A549 (cell line): ENCODE data around the gene ADAMTS2.

Experiments
- MAZ ChIP-seq: fragments of 150-350 bp; IDR thresholded peaks from 2 replicates; pipeline ENCODE4 v1.6.1; 2014; ENCODE audit warnings: antibody characterized with exemption, low read depth, low read length, borderline replicate concordance
- POLR2A ChIP-seq: IDR thresholded peaks from 2 replicates; pipeline ENCODE4 v1.6.1; 2012; ENCODE audit warnings: mild to moderate bottlenecking, low read length
- TF ChIP-seq, protein P1 (sequence below): fragments of >200 bp; sonication (Bioruptor Twin); formaldehyde crosslinking; IDR thresholded peaks from 3 replicates; pipeline ENCODE4 v1.5.1; 2016
- TF ChIP-seq, protein P2 (sequence below): IDR thresholded peaks from 2 replicates; pipeline ENCODE4 v1.6.1; 2012

GRCh38 chr5:179241175-179241574 is 104.1 kb downstream of the ADAMTS2 start:
- TF ChIP-seq POLR2A (no peak), MAZ (no peak)
- TF ChIP-seq, protein P1, sequence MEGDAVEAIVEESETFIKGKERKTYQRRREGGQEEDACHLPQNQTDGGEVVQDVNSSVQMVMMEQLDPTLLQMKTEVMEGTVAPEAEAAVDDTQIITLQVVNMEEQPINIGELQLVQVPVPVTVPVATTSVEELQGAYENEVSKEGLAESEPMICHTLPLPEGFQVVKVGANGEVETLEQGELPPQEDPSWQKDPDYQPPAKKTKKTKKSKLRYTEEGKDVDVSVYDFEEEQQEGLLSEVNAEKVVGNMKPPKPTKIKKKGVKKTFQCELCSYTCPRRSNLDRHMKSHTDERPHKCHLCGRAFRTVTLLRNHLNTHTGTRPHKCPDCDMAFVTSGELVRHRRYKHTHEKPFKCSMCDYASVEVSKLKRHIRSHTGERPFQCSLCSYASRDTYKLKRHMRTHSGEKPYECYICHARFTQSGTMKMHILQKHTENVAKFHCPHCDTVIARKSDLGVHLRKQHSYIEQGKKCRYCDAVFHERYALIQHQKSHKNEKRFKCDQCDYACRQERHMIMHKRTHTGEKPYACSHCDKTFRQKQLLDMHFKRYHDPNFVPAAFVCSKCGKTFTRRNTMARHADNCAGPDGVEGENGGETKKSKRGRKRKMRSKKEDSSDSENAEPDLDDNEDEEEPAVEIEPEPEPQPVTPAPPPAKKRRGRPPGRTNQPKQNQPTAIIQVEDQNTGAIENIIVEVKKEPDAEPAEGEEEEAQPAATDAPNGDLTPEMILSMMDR, result no peak
- TF ChIP-seq, protein P2, sequence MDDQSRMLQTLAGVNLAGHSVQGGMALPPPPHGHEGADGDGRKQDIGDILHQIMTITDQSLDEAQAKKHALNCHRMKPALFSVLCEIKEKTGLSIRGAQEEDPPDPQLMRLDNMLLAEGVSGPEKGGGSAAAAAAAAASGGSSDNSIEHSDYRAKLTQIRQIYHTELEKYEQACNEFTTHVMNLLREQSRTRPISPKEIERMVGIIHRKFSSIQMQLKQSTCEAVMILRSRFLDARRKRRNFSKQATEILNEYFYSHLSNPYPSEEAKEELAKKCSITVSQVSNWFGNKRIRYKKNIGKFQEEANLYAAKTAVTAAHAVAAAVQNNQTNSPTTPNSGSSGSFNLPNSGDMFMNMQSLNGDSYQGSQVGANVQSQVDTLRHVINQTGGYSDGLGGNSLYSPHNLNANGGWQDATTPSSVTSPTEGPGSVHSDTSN, result no peak
